HPDE6-E6E7 (cell line): ENCODE results near the gene PLAAT3.
A peak's percentile ranks its signal among the peaks of the same experiment; 100 is the strongest.
"Not testable (repeated sequence)": the region's sequence is repeated elsewhere in the genome, so short reads cannot be mapped to it uniquely, and the experiment has no call there.

Experiments
- DNase-seq: peaks from one replicate; pipeline ENCODE4 v3.0.0; 2011; ENCODE audit warnings: missing footprints; ENCODE audit errors: extremely low spot score

The PLAAT3 gene

DNA sequence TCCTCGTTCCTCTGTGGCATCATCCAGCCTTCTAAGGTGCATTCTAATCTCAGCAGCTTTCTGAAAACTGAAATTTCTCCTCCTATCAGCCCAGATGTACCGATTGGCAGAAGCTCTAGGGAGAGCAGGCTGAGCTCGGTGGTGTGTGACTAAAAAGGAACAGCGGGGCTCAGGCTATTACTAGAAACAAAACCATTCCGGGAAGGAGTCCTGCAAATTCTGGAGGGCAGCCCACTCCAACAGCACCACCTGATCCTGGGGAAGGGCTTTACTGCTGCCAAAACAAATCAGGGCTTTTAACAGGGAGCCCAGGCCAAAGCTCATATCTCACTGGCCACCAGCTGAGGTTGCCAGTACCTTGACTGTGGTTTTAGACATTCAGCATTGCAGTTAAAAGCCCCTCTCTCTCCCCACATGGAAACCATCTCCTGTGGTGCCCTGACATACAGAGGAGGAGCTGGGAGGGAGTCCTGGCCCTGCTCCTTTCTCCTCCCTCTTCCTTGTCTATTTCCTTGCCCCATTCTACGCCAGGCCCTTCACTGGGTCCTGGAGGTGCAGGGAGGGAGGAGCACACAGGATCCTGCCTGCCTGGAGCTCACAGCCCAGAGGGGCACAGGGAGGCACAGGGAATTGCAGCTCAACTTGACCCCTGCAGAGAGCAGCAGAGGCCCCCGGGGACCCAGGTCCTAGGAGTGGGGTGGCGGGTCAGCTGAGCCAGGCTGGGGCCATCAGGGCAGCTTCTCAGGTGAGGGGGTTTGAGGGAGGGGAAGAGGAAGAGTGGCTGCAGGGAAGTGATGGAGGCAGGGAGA, 76.7 kb downstream of the PLAAT3 start:
- no peak for DNase-seq

DNA sequence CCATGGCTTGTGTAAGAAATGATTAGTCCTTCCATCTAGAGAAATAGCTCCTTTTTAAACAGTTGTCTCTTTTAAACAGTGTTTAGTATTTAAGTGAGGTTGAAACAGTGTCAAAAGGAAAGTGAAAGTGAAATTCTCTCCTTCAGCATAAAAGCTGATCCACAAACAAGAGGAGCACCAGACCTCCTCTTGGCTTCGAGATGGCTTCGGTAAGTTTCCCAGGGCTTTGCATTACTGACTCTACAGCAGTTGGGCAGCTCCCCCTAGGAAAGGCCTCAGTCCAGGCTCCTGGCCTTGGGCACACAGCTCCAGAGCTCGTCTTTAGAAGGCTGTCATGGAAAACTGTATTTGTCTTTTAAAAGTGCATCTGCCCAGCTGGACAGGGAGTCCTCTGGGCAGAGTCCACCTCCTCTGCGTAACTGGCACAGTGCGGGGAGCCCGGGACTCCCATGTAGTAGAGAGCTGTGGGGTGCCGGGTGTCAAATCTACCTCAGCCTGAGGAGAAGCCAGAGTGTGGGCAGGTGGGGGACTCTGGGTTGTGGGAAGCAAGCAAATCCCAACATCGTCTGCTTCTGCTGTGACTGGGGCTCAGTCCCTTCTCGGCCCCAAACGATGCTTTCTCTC, 77.5 kb downstream of the PLAAT3 start, which contains the start of gene PLAAT4:
TSS of gene PLAAT4 (plus strand) at position 140 of the 624 bp plus-strand sequence. CDS start at position 201, 61 bp downstream.
- peak; percentile 53 for DNase-seq

DNA sequence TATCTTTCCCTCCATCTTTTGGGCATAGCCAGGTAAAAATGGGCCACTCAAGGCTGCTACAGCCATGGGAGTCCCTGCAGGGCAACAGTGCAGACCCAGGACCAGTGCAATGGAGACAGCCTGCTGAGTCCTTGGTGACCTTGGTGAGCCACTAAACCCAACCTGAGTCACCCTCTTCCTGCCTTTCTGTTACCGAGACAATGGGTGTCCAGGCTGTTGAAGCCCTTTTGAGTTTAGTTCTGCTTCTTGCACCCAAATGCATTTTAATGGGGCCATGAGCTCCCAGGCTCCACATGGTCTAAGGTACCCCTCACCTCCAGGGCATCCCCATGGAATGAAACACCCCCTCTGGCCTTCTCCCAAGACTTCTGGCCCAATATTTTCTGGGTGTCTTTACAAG, 78.5 kb downstream of the PLAAT3 start:
- no peak for DNase-seq

DNA sequence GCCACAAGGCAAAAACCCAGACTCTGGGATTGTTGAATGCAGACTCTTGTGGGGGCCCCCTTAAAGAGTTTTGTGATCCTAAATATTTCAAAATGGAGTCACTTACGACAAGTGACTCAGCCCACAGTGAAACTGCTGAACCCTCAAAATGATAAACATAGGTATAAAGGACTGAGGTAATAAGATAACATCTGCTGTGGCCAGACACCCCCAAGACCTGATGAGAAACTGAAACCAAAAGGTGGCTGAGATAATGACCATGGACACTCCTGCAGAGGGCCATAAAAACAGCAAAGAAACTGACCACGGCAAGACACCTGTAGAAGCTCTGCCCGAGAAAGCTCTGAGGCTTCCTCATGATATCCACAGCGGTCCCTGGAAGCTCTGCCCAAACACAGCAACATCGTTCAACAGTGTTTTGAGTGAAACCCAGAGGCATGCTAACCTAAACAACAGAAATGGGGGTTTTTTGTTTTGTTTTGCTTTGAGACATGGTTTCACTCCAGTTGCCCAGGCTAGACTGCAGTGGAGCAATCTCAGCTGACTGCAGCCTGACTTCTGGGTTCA, 79.3 kb downstream of the PLAAT3 start:
- DNase-seq, result no peak

DNA sequence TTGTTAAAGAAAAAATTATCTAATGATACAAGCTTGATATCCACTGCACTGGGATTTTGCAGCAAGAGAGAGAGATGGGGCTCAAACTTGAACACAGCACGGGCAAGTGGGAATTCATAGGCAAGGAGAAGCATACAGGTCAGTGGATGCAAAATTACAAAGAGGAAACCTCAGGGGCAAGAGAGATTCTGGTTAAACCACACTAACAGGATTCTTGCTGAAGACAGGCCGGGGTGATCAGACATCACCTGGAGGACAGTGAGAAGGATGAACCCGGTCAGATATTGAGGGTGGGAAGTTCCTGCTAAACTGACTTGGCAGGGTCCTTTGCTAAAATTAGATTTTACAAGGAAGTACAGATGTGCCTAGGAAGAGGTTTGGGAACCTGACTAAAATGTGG, 80.2 kb downstream of the PLAAT3 start:
- no peak for DNase-seq

DNA sequence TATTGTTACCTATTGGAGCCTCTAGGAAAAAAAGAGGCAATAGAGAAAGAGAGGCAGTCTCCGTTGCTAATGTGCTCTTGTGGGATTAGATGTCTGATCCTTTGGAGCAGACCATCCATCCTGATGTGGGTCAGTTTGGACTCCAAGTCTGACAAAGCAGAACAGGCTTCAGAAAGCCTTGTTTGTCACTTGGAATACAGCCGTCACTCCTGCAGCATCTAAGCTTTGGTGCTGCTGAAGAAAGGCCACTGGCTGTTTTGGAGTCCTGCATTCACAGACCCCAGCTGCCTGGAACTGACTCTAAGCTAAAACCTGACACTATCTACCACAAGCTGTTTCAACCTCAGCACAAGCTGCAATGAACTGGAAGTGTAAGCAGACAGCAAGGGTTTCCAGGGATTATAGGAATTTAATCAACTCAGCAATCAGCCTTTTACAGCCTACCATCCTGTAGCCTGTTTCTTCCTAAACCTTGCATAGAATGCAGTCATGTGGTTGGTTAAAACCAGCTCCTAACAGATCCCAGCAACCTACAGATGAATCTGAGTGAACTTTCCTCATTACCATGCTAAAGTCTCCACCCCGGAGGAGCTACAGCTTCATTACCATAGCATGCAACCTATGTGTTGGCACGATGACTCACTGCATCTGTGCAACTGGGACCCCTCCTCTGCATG, 81.3 kb downstream of the PLAAT3 start:
- no peak for DNase-seq

DNA sequence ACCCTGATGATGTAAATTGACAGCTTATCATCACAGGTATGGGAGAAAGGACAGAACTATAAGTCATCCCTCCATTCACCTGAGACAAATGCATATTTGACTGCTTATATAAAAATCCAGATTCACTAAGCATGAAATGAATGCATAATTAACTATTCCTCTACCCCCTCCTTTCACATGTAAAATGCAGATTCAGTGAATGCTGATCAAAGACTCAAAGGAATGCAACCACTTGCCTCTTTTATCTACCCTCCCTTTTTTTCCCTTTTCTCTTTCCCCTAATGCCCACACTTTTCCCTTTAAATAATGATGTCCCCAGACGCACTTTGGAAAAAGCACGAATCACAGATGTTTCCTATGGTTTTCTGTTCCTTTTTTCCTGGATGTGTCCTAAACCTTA, 82.1 kb downstream of the PLAAT3 start:
- no peak for DNase-seq

DNA sequence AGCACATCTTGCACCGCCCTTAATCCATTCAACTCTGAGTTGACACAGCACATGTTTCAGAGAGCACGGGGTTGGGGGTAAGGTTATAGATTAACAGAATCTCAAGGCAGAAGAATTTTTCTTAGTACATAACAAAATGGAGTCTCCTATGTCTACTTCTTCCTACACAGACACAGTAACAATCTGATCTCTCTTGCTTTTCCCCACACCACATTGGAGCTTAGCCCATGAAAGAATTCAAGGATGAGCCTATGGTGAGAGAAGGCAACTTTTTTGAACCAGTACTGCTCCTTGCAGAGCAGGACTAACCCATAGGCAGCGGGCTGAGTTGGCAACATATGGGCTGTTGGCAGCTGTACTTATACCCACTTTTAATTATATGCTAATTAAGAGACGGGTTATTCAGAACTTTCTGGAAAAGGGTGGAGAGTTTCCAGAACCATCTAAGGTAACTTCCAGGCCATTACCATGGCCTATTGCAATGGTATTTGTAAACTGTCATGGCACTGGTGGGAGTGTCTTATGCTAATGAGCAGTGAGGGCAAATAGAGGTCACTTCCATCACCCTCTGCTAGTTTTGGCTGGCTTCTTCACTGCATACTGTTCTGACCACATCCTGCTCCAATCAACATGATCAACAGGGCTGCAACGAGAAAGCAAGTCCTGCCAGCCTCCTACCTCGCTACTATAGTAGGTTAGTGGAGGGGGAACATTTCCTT, 83.0 kb downstream of the PLAAT3 start:
- DNase-seq, result peak; percentile 56

DNA sequence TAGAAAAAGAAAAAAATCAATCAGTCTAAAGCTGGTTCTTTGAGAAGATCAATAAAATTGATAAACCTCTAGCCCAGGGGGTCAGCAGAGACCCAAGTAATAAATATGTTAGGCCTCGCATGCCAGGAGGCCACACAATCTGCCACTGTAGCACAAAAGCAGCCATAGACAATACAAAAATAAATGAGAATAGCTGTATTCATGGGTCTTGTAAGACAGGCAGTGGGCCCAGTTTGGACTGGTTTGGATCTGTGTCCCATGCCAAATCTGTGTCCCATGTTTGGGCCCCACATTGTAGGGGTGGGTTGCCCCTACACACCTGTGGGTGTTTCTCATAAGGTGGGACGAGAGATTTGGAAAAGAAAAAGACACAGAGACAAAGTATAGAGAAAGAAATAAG, 84.2 kb downstream of the PLAAT3 start:
- no peak for DNase-seq

DNA sequence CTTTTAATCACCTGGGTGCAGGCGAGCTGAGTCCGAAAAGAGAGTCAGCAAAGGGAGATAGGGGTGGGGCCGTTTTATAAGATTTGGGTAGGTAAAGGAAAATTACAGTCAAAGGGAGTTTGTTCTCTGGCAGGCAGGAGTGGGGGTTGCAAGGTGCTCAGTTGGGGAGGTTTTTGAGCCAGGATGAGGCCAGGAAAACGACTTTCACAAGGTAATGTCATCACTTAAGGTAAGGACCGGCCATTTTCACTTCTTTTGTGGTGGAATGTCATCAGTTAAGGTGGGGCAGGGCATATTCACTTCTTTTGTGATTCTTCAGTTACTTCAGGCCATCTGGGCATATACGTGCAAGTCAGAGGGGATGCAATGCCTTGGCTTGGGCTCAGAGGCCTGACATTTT, 84.9 kb downstream of the PLAAT3 start:
- not testable (repeated sequence) for DNase-seq

DNA sequence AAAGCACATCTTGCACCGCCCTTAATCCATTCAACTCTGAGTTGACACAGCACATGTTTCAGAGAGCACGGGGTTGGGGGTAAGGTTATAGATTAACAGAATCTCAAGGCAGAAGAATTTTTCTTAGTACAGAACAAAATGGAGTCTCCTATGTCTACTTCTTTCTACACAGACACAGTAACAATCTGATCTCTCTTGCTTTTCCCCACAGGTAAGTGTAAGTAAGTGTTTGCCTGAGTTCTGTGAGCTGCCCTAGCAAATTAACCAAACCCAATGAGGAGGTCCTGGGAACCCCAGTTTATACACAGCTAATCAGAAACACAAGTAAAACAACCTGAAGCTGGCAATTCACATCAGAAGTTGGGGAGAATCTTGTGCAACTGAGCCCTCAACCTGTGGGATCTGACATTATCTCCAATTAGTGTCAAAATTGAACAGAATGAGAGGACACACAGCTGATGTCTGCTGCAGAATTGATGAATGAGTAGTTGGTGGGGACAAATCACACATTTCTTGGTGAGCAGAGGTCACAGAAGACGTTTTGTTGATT, 85.4 kb downstream of the PLAAT3 start:
- not testable (repeated sequence) for DNase-seq

DNA sequence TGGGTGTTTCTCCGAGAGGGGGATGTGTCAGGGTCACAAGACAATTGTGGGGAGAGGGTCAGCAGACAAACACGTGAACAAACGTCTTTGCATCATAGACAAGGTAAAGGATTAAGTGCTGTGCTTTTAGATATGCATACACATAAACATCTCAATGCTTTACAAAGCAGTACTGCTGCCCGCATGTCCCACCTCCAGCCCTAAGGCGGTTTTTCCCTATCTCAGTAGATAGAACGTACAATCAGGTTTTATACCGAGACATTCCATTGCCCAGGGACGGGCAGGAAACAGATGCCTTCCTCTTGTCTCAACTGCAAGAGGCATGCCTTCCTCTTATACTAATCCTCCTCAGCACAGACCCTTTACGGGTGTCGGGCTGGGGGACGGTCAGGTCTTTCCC, 86.1 kb downstream of the PLAAT3 start:
- not testable (repeated sequence) for DNase-seq

DNA sequence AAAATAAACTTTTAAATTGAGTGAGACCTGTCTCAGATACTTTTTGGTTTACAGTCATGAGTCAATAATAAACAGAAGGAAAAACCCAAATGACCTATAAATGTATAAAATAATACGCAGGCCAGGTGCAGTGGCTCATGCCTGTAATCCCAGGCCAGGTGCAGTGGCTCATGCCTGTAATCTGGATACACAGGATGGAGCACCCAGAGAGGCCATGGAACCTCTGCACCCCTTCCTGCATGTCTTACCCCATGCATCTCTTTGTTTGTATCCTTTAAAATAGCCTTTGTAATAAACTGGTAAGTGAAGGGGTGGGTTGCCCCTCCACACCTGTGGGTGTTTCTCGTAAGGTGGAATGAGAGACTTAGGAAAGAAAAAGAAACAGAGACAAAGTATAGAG, 86.6 kb downstream of the PLAAT3 start:
- no peak for DNase-seq
